GM18502 (cell line): ENCODE measurements around the gene HARS2.
"Not testable (repeated sequence)": the region's sequence is repeated elsewhere in the genome, so short reads cannot be mapped to it uniquely, and the experiment has no call there.

Experiments
- ATAC-seq: cut with Tn5 transposase; IDR thresholded peaks from one replicate; pipeline ENCODE4 v1.9.1; 2021; ENCODE audit warnings: mild to moderate bottlenecking; ENCODE audit not compliant: unreplicated experiment, poor library complexity

The HARS2 gene

GRCh38 chr5:140696891-140697492 lies 5.7 kb downstream of the HARS2 start:
- ATAC-seq: no peak

GRCh38 chr5:140700177-140701144 lies 9.2 kb downstream of the HARS2 start, which contains the start of gene ZMAT2:
Gene ZMAT2 (plus strand): TSS chr5:140700447. CDS start chr5:140700461, 14 bp downstream.
- ATAC-seq: peak; percentile 99

- ATAC-seq: no peak
These were observed 16.6 kb downstream of the HARS2 start for GRCh38 chr5:140707812-140708211.

- ATAC-seq: not testable (repeated sequence)
These were observed 17.5 kb downstream of the HARS2 start for GRCh38 chr5:140708787-140709186.

- peak; percentile 89 for ATAC-seq
These were observed 19.8 kb downstream of the HARS2 start for GRCh38 chr5:140710899-140711552.

GRCh38 chr5:140711794-140712193 lies 20.5 kb downstream of the HARS2 start:
- ATAC-seq: no peak

GRCh38 chr5:140713562-140714094 lies 22.4 kb downstream of the HARS2 start:
- ATAC-seq: no peak

GRCh38 chr5:140716238-140716637 lies 25.0 kb downstream of the HARS2 start:
- ATAC-seq: not testable (repeated sequence)

GRCh38 chr5:140718266-140718592 lies 27.0 kb downstream of the HARS2 start:
- no peak for ATAC-seq

GRCh38 chr5:140720738-140721137 lies 29.5 kb downstream of the HARS2 start:
- peak; percentile 30 for ATAC-seq

GRCh38 chr5:140721395-140721794 lies 30.1 kb downstream of the HARS2 start:
- not testable (repeated sequence) for ATAC-seq

- peak; percentile 93 for ATAC-seq
These were observed 34.7 kb downstream of the HARS2 start for GRCh38 chr5:140725799-140726471.

GRCh38 chr5:140733098-140733497 lies 41.8 kb downstream of the HARS2 start:
- no peak for ATAC-seq

GRCh38 chr5:140734354-140734753 lies 43.1 kb downstream of the HARS2 start:
- no peak for ATAC-seq

- ATAC-seq: no peak
These were observed 46.2 kb downstream of the HARS2 start for GRCh38 chr5:140737486-140737885.

GRCh38 chr5:140741967-140742366 lies 50.7 kb downstream of the HARS2 start:
- no peak for ATAC-seq
